K562 (cell line): ENCODE results near the gene SERTAD1. TPM values are rescaled to one million over a fixed set of nuclear protein-coding genes. Genes with fewer than 3 reads are reported as not detected.

ENCODE experiments used
- HDAC6 ChIP-seq: IDR thresholded peaks from 2 replicates; pipeline ENCODE4 v1.6.1; 2012; ENCODE audit warnings: low read depth, mild to moderate bottlenecking, control low read depth, inconsistent platforms, low read length, moderate library complexity
- HIVEP1 ChIP-seq: fragments of 250-450 bp; sonication (Bioruptor Pico); IDR thresholded peaks from 2 replicates; pipeline ENCODE4 v1.4.0; 2020; ENCODE audit warnings: mild to moderate bottlenecking
- MAFK ChIP-seq: IDR thresholded peaks from 2 replicates; pipeline ENCODE4 v1.6.1; 2011; ENCODE audit warnings: low read length, improper control_type of control experiment
- NFIC ChIP-seq: fragments of 450-650 bp; IDR thresholded peaks from 2 replicates; pipeline ENCODE4 v1.6.1; 2017; ENCODE audit warnings: mild to moderate bottlenecking, inconsistent platforms
- SPI1 ChIP-seq: IDR thresholded peaks from 2 replicates; pipeline ENCODE4 v1.6.1; 2011; ENCODE audit warnings: low read depth, low read length, control low read depth, borderline replicate concordance
- XRCC5 ChIP-seq: fragments of 200-400 bp; formaldehyde crosslinking; IDR thresholded peaks from 2 replicates; pipeline ENCODE4 v1.6.1; 2017; ENCODE audit warnings: low read depth, mild to moderate bottlenecking, low read length
- ZNF232 ChIP-seq: sonication (generic); formaldehyde crosslinking; IDR thresholded peaks from 2 replicates; pipeline ENCODE4 v1.8.0; 2022; ENCODE audit warnings: mild to moderate bottlenecking, missing genetic modification reagents
- ZNF282 ChIP-seq: sonication (generic); formaldehyde crosslinking; IDR thresholded peaks from 2 replicates; pipeline ENCODE4 v1.8.1; 2023; ENCODE audit warnings: missing genetic modification reagents
- ZNF77 ChIP-seq: fragments of 250-450 bp; sonication (Bioruptor Pico); IDR thresholded peaks from 2 replicates; pipeline ENCODE4 v1.5.0; 2020
- ZZZ3 ChIP-seq: fragments of 450-650 bp; IDR thresholded peaks from 2 replicates; pipeline ENCODE4 v1.6.1; 2016; ENCODE audit warnings: antibody characterized with exemption, mild to moderate bottlenecking, moderate library complexity
- polyA plus RNA-seq, 8 experiments: library from polyadenylated mRNA; depleted of rRNA in 4 of 8; stranded (reverse) in 5 of 8; unstranded in 3 of 8; fragments of >200 nt; fragmentation: Nextera tagmentation in 2 of 8; fragmentation: Illumina TruSeq in 1 of 8; extraction: Ambion mirVana in 2 of 8; extraction: Trizol in 1 of 8; gene quantifications; 2 replicates each; pipeline versions ENCODE4 v1.2.1 to v1.2.3, GENCODE V29; 2011 to 2014; ENCODE audit warnings: inconsistent platforms in 1 of 8, missing spikeins in 1 of 8
- total RNA-seq, 7 experiments: library from RNA; depleted of rRNA in 6 of 7; stranded (reverse); fragments of >200 nt in 6 of 7; fragmentation: Illumina TruSeq in 2 of 7; extraction: Trizol in 2 of 7; gene quantifications; 2 replicates each; pipeline versions ENCODE4 v1.2.1 to v1.2.3, GENCODE V29; 2011 to 2021; ENCODE audit warnings: low replicate concordance in 1 of 7
- TF ChIP-seq, protein P1 (sequence below): fragments of 200-600 bp; sonication (generic); IDR thresholded peaks from one replicate; pipeline ENCODE4 v1.6.1; 2012; ENCODE audit warnings: mild to moderate bottlenecking, low read depth, low read length, inconsistent platforms
- TF ChIP-seq, protein P2 (sequence below), 2 experiments: fragments of 450-650 bp in 1 of 2; sonication (generic) in 1 of 2; formaldehyde crosslinking in 1 of 2; IDR thresholded peaks in 1 of 2; conservative IDR thresholded peaks in 1 of 2; 2 replicates each; pipeline versions ENCODE4 v1.6.1 to v1.8.1; 2016 to 2023; ENCODE audit warnings: mild to moderate bottlenecking in 2 of 2, moderate library complexity in 2 of 2, inconsistent platforms in 1 of 2, missing genetic modification reagents in 1 of 2
- TF ChIP-seq, protein P3 (sequence below): sonication (generic); formaldehyde crosslinking; IDR thresholded peaks from 2 replicates; pipeline ENCODE4 v1.8.0; 2022; ENCODE audit warnings: mild to moderate bottlenecking, missing genetic modification reagents

SERTAD1 gene
- total and polyA plus RNA-seq, 9 of the 15 experiments (the other 6 are each of a cell fraction or from before 2014, with no cell fraction given), result 0.15 to 8.7 (median 4.9) TPM

DNA sequence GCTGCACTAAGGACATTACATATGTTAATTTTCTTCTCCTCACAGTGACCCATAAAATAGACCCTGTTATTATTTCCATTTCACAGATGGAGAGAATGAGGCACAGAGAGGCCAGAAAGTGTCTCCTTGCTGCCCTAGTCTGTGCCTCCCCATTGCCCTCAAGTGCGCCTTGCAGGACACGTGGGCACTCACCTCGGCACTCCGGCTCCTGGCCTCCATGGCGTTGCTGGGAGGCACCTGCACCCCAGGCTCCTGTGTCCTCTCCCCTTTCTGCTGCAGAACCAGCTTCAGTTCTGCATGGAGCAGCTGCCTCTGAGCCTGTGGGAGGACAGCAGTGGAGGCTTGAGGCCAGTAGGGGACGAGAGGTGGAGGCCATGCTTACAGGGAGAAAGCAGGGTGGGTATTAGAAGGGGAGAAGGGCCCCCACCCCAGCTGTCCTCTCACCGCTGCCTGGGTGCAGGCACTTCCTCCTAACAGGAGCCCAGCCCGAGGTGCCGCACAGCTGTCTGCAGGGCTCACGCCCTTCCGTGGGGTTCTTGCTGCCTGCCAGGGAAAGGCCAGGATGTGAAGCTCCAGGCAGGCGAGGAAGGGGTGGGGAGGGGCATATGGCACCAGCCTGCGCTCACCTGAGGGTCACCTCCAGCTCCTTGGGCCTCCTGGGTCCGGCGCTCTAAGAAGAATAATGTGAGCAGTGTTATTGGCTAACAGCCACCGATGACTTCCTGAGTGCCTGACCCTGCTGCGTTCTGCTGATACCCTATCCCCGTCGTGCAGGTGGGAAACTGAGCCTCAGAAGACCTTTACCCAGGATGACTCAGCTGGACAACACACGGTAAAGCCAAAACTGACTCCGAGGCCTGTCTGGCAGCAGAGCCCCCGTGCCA lies 17.8 kb downstream of the SERTAD1 start (continued):
- TF ChIP-seq, protein P1, sequence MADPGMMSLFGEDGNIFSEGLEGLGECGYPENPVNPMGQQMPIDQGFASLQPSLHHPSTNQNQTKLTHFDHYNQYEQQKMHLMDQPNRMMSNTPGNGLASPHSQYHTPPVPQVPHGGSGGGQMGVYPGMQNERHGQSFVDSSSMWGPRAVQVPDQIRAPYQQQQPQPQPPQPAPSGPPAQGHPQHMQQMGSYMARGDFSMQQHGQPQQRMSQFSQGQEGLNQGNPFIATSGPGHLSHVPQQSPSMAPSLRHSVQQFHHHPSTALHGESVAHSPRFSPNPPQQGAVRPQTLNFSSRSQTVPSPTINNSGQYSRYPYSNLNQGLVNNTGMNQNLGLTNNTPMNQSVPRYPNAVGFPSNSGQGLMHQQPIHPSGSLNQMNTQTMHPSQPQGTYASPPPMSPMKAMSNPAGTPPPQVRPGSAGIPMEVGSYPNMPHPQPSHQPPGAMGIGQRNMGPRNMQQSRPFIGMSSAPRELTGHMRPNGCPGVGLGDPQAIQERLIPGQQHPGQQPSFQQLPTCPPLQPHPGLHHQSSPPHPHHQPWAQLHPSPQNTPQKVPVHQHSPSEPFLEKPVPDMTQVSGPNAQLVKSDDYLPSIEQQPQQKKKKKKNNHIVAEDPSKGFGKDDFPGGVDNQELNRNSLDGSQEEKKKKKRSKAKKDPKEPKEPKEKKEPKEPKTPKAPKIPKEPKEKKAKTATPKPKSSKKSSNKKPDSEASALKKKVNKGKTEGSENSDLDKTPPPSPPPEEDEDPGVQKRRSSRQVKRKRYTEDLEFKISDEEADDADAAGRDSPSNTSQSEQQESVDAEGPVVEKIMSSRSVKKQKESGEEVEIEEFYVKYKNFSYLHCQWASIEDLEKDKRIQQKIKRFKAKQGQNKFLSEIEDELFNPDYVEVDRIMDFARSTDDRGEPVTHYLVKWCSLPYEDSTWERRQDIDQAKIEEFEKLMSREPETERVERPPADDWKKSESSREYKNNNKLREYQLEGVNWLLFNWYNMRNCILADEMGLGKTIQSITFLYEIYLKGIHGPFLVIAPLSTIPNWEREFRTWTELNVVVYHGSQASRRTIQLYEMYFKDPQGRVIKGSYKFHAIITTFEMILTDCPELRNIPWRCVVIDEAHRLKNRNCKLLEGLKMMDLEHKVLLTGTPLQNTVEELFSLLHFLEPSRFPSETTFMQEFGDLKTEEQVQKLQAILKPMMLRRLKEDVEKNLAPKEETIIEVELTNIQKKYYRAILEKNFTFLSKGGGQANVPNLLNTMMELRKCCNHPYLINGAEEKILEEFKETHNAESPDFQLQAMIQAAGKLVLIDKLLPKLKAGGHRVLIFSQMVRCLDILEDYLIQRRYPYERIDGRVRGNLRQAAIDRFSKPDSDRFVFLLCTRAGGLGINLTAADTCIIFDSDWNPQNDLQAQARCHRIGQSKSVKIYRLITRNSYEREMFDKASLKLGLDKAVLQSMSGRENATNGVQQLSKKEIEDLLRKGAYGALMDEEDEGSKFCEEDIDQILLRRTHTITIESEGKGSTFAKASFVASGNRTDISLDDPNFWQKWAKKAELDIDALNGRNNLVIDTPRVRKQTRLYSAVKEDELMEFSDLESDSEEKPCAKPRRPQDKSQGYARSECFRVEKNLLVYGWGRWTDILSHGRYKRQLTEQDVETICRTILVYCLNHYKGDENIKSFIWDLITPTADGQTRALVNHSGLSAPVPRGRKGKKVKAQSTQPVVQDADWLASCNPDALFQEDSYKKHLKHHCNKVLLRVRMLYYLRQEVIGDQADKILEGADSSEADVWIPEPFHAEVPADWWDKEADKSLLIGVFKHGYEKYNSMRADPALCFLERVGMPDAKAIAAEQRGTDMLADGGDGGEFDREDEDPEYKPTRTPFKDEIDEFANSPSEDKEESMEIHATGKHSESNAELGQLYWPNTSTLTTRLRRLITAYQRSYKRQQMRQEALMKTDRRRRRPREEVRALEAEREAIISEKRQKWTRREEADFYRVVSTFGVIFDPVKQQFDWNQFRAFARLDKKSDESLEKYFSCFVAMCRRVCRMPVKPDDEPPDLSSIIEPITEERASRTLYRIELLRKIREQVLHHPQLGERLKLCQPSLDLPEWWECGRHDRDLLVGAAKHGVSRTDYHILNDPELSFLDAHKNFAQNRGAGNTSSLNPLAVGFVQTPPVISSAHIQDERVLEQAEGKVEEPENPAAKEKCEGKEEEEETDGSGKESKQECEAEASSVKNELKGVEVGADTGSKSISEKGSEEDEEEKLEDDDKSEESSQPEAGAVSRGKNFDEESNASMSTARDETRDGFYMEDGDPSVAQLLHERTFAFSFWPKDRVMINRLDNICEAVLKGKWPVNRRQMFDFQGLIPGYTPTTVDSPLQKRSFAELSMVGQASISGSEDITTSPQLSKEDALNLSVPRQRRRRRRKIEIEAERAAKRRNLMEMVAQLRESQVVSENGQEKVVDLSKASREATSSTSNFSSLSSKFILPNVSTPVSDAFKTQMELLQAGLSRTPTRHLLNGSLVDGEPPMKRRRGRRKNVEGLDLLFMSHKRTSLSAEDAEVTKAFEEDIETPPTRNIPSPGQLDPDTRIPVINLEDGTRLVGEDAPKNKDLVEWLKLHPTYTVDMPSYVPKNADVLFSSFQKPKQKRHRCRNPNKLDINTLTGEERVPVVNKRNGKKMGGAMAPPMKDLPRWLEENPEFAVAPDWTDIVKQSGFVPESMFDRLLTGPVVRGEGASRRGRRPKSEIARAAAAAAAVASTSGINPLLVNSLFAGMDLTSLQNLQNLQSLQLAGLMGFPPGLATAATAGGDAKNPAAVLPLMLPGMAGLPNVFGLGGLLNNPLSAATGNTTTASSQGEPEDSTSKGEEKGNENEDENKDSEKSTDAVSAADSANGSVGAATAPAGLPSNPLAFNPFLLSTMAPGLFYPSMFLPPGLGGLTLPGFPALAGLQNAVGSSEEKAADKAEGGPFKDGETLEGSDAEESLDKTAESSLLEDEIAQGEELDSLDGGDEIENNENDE, result no peak
- TF ChIP-seq, protein P2, sequence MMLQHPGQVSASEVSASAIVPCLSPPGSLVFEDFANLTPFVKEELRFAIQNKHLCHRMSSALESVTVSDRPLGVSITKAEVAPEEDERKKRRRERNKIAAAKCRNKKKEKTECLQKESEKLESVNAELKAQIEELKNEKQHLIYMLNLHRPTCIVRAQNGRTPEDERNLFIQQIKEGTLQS (IDR thresholded peaks at IDR 0.05), result peak; percentile 14; the same call in 1 of the 2 replicates
- TF ChIP-seq, protein P2 (CRISPR knock-in tag; conservative IDR thresholded peaks at IDR 0.05), result no peak
- TF ChIP-seq SPI1, result peak; percentile 73
- peak; percentile 63 for TF ChIP-seq NFIC
- TF ChIP-seq XRCC5, result no peak
- no peak for TF ChIP-seq HIVEP1 (CRISPR knock-in tag)
- TF ChIP-seq MAFK, result peak; percentile 7; the same call in 1 of the 2 replicates
- TF ChIP-seq, protein P3, sequence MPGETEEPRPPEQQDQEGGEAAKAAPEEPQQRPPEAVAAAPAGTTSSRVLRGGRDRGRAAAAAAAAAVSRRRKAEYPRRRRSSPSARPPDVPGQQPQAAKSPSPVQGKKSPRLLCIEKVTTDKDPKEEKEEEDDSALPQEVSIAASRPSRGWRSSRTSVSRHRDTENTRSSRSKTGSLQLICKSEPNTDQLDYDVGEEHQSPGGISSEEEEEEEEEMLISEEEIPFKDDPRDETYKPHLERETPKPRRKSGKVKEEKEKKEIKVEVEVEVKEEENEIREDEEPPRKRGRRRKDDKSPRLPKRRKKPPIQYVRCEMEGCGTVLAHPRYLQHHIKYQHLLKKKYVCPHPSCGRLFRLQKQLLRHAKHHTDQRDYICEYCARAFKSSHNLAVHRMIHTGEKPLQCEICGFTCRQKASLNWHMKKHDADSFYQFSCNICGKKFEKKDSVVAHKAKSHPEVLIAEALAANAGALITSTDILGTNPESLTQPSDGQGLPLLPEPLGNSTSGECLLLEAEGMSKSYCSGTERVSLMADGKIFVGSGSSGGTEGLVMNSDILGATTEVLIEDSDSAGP (CRISPR knock-in tag), result no peak
- TF ChIP-seq ZNF282 (CRISPR knock-in tag), result no peak
- TF ChIP-seq HDAC6, result no peak
- TF ChIP-seq ZZZ3, result no peak
- no peak for TF ChIP-seq ZNF77
- TF ChIP-seq ZNF232 (CRISPR knock-in tag), result no peak
